IPS-NIHi7 (cell line): ENCODE results near the gene ZBTB22.
"Not testable (repeated sequence)": the region's sequence is repeated elsewhere in the genome, so short reads cannot be mapped to it uniquely, and the experiment has no call there.

Experiments
- DNase-seq: peaks from one replicate; pipeline ENCODE4 v3.0.0; 2012; ENCODE audit warnings: mixed read lengths; ENCODE audit errors: extremely low spot score

ZBTB22 gene

GRCh38 chr6:33279257-33279695, 38.3 kb downstream of the ZBTB22 start:
- no peak for DNase-seq

GRCh38 chr6:33278810-33279209, 38.7 kb downstream of the ZBTB22 start:
- DNase-seq, result no peak

GRCh38 chr6:33278392-33278741, 39.2 kb downstream of the ZBTB22 start:
- no peak for DNase-seq

GRCh38 chr6:33277663-33278391, 39.7 kb downstream of the ZBTB22 start:
- peak; percentile 26 for DNase-seq

- peak; percentile 89 for DNase-seq
Measured at GRCh38 chr6:33276864-33277662, 40.5 kb downstream of the ZBTB22 start, which contains the start of gene B3GALT4. Gene B3GALT4, plus strand, starts transcription at chr6:33277123. Its CDS starts 297 bp downstream, at chr6:33277420.

- no peak for DNase-seq
Measured at GRCh38 chr6:33276581-33276863, 41.0 kb downstream of the ZBTB22 start.

- DNase-seq, result not testable (repeated sequence)
Measured at GRCh38 chr6:33275795-33276580, 41.6 kb downstream of the ZBTB22 start.

- DNase-seq, result no peak
Measured at GRCh38 chr6:33273924-33274902, 43.3 kb downstream of the ZBTB22 start.

GRCh38 chr6:33273129-33273923, 44.2 kb downstream of the ZBTB22 start:
- no peak for DNase-seq

- no peak for DNase-seq
Measured at GRCh38 chr6:33272275-33273128, 45.0 kb downstream of the ZBTB22 start.

- peak; percentile 90 for DNase-seq
Measured at GRCh38 chr6:33271468-33272274, 45.9 kb downstream of the ZBTB22 start, which contains the start of the genes RPS18 and VPS52. Gene RPS18, plus strand, starts transcription at chr6:33272075. Its CDS starts 45 bp downstream, at chr6:33272120. Gene VPS52, minus strand, starts transcription at chr6:33271876. Its CDS starts 201 bp downstream, at chr6:33271675.

GRCh38 chr6:33271117-33271467, 46.5 kb downstream of the ZBTB22 start:
- no peak for DNase-seq
